Tibial artery (tissue), 4 donors: ENCODE measurements around the gene NCAPD3.

Source experiments
- DNase-seq, 2 donors: peaks; one replicate each; pipeline ENCODE4 v3.0.0-alpha.2; 2019
- H3K27ac ChIP-seq, 2 donors: fragments of 200-600 bp; sonication (generic) in 1 of 2; 1 replicate in 1 of 2; 2 replicates in 1 of 2; pipeline ENCODE4 v1.5.1; 2018 to 2019; ENCODE audit warnings: mild to moderate bottlenecking in 1 of 2
- H3K27me3 ChIP-seq, 2 donors: fragments of 200-600 bp; sonication (generic) in 1 of 2; one replicate each; pipeline versions ENCODE4 v1.5.1 to v1.6.0; 2016 to 2019
- H3K36me3 ChIP-seq, 3 donors: fragments of 200-600 bp; sonication (generic) in 2 of 3; one replicate each; pipeline ENCODE4 v1.5.1; 2016 to 2019; ENCODE audit warnings: mild to moderate bottlenecking in 2 of 3
- H3K4me1 ChIP-seq, 4 donors: fragments of 200-600 bp; sonication (generic) in 2 of 4; 1 replicate in 3 of 4; 2 replicates in 1 of 4; pipeline ENCODE4 v1.5.1; 2016 to 2019
- H3K4me3 ChIP-seq, 2 donors: fragments of 200-600 bp; sonication (generic) in 1 of 2; 1 replicate in 1 of 2; 2 replicates in 1 of 2; pipeline ENCODE4 v1.5.1; 2018 to 2019; ENCODE audit warnings: mild to moderate bottlenecking in 2 of 2
- H3K9me3 ChIP-seq, 3 donors: fragments of 200-600 bp; sonication (generic) in 1 of 3; one replicate each; pipeline ENCODE4 v1.5.1; 2016 to 2019
- intact Hi-C: fragments of 100-400 bp; cut with DNase I; formaldehyde crosslinking; loops from one replicate; pipeline ENCODE4 v1.15.0; 2023; ENCODE audit warnings: low total_unique reads
- TF ChIP-seq, protein P1 (sequence below), 2 experiments: fragments of 200-600 bp in 1 of 2; fragments of 450-650 bp in 1 of 2; IDR thresholded peaks; one replicate each; pipeline ENCODE4 v1.5.1; 2017 to 2019; ENCODE audit warnings: antibody characterized with exemption in 2 of 2, mild to moderate bottlenecking in 1 of 2, moderate library complexity in 1 of 2

NCAPD3 gene

GRCh38 chr11:134264966-134265764 lies 41.4 kb upstream of the NCAPD3 start:
- TF ChIP-seq, protein P1, sequence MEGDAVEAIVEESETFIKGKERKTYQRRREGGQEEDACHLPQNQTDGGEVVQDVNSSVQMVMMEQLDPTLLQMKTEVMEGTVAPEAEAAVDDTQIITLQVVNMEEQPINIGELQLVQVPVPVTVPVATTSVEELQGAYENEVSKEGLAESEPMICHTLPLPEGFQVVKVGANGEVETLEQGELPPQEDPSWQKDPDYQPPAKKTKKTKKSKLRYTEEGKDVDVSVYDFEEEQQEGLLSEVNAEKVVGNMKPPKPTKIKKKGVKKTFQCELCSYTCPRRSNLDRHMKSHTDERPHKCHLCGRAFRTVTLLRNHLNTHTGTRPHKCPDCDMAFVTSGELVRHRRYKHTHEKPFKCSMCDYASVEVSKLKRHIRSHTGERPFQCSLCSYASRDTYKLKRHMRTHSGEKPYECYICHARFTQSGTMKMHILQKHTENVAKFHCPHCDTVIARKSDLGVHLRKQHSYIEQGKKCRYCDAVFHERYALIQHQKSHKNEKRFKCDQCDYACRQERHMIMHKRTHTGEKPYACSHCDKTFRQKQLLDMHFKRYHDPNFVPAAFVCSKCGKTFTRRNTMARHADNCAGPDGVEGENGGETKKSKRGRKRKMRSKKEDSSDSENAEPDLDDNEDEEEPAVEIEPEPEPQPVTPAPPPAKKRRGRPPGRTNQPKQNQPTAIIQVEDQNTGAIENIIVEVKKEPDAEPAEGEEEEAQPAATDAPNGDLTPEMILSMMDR (IDR thresholded peaks at IDR 0.05) = no peak
- Histone ChIP-seq H3K27ac (no peak overlapping the region), H3K4me1 (no peaks in the 10 kb centered on the region), H3K4me3 (no peak overlapping the region), H3K9me3 (no peaks in the 10 kb centered on the region), H3K27me3 (peaks cover 0 to 4% of the 10 kb centered on the region in 2 donors), H3K36me3 (peaks cover 34 to 50% (median 41%) of the 10 kb centered on the region in 3 donors)
- no peak for DNase-seq
- intact Hi-C loops = no loop called here

DNA sequence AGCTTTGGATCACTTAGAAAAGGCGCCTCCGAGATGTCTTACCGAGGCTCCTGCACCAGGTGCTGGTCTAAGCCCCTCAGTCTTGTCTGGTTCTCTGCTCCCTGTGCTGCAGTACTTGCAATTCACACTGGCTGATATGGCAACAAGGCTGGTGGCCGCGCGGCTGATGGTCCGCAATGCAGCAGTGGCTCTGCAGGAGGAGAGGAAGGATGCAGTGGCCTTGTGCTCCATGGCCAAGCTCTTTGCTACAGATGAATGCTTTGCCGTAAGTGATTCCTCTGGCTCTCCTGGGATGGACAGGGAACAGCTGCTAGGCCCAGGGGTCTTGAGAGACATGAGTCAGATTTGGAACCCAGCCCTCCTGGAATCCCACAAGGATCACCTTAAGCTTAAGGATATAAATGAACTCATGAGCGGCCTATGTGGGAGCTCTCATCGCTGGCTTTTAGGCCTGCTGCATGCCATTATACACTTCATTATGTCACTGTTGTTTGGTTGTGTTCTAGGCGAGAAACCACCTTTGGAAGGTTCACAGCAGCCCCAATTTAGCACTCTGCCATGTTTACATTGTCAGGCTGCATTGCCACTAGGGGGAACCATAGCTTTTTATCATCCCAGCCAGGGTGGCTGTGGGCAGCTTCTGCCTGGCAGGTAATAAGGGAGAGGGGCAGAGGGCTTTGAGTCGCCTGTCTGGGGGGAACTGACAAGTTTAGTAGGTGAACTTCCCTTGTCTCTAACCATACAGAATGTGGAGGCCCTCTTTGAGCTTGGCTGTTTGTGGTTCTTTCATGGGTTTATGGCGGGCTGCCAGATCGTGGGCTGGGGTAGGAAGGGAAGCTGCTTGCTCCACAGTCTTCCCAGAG lies 38.1 kb upstream of the NCAPD3 start:
- Histone ChIP-seq H3K9me3 (no peaks in the 10 kb centered on the region), H3K36me3 (peaks cover 53 to 83% (median 70%) of the 10 kb centered on the region in 3 donors), H3K27me3 (no peaks in the 10 kb centered on the region), H3K4me1 (no peaks in the 10 kb centered on the region), H3K4me3 (no peak overlapping the region), H3K27ac (no peak overlapping the region)
- intact Hi-C loops = no loop called here
- no peak for DNase-seq
- TF ChIP-seq, protein P1 (IDR thresholded peaks at IDR 0.05) = peak in 1 of 2 experiments; percentile 19

- H3K9me3 ChIP-seq = no peaks in the 10 kb centered on the region
- H3K4me1 ChIP-seq = peaks cover 0 to 5% (median 0%) of the 10 kb centered on the region in 4 donors
- H3K27ac ChIP-seq = no peak overlapping the region
- peaks cover 53 to 88% (median 70%) of the 10 kb centered on the region in 3 donors for H3K36me3 ChIP-seq
- DNase-seq = no peak
- TF ChIP-seq, protein P1 (IDR thresholded peaks at IDR 0.05) = no peak
- no peak overlapping the region for H3K4me3 ChIP-seq
- intact Hi-C loops = no loop called here
- no peaks in the 10 kb centered on the region for H3K27me3 ChIP-seq
Measured at GRCh38 chr11:134260983-134261382, 37.2 kb upstream of the NCAPD3 start.

GRCh38 chr11:134260503-134260902 lies 36.7 kb upstream of the NCAPD3 start:
- intact Hi-C loops = no loop called here
- H3K27me3 ChIP-seq = no peaks in the 10 kb centered on the region
- peaks cover 53 to 88% (median 70%) of the 10 kb centered on the region in 3 donors for H3K36me3 ChIP-seq

GRCh38 chr11:134258577-134258976 lies 34.8 kb upstream of the NCAPD3 start:
- no peak for DNase-seq
- no peaks in the 10 kb centered on the region for H3K27me3 ChIP-seq
- H3K27ac ChIP-seq = no peak overlapping the region
- no peaks in the 10 kb centered on the region for H3K9me3 ChIP-seq
- peaks cover 52 to 73% (median 64%) of the 10 kb centered on the region in 3 donors for H3K36me3 ChIP-seq
- intact Hi-C loops = no loop called here
- TF ChIP-seq, protein P1 (IDR thresholded peaks at IDR 0.05) = no peak
- H3K4me3 ChIP-seq = no peak overlapping the region
- H3K4me1 ChIP-seq = peaks cover 0 to 19% (median 11%) of the 10 kb centered on the region in 4 donors

More at GRCh38 chr11:134260503-134260902, 36.7 kb upstream of the NCAPD3 start:
- Histone ChIP-seq H3K4me3 (no peak overlapping the region), H3K4me1 (peaks cover 0 to 9% (median 0%) of the 10 kb centered on the region in 4 donors), H3K9me3 (no peaks in the 10 kb centered on the region), H3K27ac (no peak overlapping the region)
- DNase-seq = no peak
- TF ChIP-seq, protein P1 (IDR thresholded peaks at IDR 0.05) = no peak
